ENCODE results near the gene ANKRD13A. TPM values are rescaled to one million over a fixed set of nuclear protein-coding genes. Genes with fewer than 3 reads are reported as not detected.

Gene ANKRD13A
- total and polyA plus RNA-seq, 2 of the 8 experiments (the other 6 are each of a cell fraction or from before 2014, with no cell fraction given): 16.8 to 21.4 TPM

DNA sequence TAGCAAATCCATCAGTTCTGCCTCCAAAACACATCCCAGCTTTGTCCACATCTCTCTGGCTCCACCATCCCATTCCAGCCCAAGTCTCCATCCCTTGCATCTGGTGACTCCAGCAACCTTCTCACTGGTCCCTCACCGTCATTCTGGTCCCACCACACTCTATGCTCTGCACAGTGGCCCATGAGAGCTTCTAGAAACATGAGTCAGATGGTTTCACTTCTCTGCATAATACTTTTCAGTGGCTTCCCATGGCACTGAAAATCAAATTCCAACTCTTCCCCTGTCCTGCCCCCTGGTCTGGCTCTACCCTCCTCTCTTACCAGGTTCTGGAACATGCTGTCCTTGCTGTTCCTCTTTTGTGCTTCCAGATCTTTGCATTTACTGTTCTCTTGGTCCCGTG is 66.3 kb downstream of the ANKRD13A start (continued):
- TF ChIP-seq, protein P1, sequence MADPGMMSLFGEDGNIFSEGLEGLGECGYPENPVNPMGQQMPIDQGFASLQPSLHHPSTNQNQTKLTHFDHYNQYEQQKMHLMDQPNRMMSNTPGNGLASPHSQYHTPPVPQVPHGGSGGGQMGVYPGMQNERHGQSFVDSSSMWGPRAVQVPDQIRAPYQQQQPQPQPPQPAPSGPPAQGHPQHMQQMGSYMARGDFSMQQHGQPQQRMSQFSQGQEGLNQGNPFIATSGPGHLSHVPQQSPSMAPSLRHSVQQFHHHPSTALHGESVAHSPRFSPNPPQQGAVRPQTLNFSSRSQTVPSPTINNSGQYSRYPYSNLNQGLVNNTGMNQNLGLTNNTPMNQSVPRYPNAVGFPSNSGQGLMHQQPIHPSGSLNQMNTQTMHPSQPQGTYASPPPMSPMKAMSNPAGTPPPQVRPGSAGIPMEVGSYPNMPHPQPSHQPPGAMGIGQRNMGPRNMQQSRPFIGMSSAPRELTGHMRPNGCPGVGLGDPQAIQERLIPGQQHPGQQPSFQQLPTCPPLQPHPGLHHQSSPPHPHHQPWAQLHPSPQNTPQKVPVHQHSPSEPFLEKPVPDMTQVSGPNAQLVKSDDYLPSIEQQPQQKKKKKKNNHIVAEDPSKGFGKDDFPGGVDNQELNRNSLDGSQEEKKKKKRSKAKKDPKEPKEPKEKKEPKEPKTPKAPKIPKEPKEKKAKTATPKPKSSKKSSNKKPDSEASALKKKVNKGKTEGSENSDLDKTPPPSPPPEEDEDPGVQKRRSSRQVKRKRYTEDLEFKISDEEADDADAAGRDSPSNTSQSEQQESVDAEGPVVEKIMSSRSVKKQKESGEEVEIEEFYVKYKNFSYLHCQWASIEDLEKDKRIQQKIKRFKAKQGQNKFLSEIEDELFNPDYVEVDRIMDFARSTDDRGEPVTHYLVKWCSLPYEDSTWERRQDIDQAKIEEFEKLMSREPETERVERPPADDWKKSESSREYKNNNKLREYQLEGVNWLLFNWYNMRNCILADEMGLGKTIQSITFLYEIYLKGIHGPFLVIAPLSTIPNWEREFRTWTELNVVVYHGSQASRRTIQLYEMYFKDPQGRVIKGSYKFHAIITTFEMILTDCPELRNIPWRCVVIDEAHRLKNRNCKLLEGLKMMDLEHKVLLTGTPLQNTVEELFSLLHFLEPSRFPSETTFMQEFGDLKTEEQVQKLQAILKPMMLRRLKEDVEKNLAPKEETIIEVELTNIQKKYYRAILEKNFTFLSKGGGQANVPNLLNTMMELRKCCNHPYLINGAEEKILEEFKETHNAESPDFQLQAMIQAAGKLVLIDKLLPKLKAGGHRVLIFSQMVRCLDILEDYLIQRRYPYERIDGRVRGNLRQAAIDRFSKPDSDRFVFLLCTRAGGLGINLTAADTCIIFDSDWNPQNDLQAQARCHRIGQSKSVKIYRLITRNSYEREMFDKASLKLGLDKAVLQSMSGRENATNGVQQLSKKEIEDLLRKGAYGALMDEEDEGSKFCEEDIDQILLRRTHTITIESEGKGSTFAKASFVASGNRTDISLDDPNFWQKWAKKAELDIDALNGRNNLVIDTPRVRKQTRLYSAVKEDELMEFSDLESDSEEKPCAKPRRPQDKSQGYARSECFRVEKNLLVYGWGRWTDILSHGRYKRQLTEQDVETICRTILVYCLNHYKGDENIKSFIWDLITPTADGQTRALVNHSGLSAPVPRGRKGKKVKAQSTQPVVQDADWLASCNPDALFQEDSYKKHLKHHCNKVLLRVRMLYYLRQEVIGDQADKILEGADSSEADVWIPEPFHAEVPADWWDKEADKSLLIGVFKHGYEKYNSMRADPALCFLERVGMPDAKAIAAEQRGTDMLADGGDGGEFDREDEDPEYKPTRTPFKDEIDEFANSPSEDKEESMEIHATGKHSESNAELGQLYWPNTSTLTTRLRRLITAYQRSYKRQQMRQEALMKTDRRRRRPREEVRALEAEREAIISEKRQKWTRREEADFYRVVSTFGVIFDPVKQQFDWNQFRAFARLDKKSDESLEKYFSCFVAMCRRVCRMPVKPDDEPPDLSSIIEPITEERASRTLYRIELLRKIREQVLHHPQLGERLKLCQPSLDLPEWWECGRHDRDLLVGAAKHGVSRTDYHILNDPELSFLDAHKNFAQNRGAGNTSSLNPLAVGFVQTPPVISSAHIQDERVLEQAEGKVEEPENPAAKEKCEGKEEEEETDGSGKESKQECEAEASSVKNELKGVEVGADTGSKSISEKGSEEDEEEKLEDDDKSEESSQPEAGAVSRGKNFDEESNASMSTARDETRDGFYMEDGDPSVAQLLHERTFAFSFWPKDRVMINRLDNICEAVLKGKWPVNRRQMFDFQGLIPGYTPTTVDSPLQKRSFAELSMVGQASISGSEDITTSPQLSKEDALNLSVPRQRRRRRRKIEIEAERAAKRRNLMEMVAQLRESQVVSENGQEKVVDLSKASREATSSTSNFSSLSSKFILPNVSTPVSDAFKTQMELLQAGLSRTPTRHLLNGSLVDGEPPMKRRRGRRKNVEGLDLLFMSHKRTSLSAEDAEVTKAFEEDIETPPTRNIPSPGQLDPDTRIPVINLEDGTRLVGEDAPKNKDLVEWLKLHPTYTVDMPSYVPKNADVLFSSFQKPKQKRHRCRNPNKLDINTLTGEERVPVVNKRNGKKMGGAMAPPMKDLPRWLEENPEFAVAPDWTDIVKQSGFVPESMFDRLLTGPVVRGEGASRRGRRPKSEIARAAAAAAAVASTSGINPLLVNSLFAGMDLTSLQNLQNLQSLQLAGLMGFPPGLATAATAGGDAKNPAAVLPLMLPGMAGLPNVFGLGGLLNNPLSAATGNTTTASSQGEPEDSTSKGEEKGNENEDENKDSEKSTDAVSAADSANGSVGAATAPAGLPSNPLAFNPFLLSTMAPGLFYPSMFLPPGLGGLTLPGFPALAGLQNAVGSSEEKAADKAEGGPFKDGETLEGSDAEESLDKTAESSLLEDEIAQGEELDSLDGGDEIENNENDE (IDR thresholded peaks at IDR 0.05; ENCODE audit: insufficient replicate concordance, low read length): no peak
- TF ChIP-seq, protein P2, sequence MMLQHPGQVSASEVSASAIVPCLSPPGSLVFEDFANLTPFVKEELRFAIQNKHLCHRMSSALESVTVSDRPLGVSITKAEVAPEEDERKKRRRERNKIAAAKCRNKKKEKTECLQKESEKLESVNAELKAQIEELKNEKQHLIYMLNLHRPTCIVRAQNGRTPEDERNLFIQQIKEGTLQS (IDR thresholded peaks at IDR 0.05; ENCODE audit: insufficient read depth, low read depth, low read length): no peak
- TF ChIP-seq, protein P3, sequence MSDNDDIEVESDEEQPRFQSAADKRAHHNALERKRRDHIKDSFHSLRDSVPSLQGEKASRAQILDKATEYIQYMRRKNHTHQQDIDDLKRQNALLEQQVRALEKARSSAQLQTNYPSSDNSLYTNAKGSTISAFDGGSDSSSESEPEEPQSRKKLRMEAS (IDR thresholded peaks at IDR 0.05): no peak
- TF ChIP-seq POLR2AphosphoS5 (IDR thresholded peaks at IDR 0.05; ENCODE audit: low read depth, low read length): no peak
- TF ChIP-seq NANOG (IDR thresholded peaks at IDR 0.05; ENCODE audit: insufficient read depth, low read depth, low read length, poor library complexity, severe bottlenecking): no peak

Data from H1 (cell line).